CD4-positive, CD25-positive, alpha-beta regulatory T cell (primary cell): ENCODE measurements around the gene AMELX. TPM values are rescaled to one million over a fixed set of nuclear protein-coding genes. Genes with fewer than 3 reads are reported as not detected.

Experiments used
- ATAC-seq, 2 donors: fragments of 150-1000 bp; cut with Tn5 transposase; one replicate each; pipeline ENCODE4 v1.10.0; 2021; ENCODE audit warnings: low read depth in 2 of 2, moderate number of reproducible peaks in 2 of 2, moderate library complexity in 1 of 2
- DNase-seq, 3 donors: peaks; one replicate each; pipeline versions ENCODE4 v3.0.0 to v3.0.0-alpha.2; 2012 to 2022; ENCODE audit warnings: mixed read lengths in 1 of 3
- H3K27ac ChIP-seq: one replicate; pipeline ENCODE4 v1.7.0; 2013; ENCODE audit warnings: mild to moderate bottlenecking, low read length; ENCODE audit not compliant: insufficient read depth, poor library complexity, severe bottlenecking
- H3K27me3 ChIP-seq: one replicate; pipeline ENCODE4 v1.7.0; 2013; ENCODE audit warnings: low read length; ENCODE audit not compliant: control insufficient read depth, insufficient read depth
- H3K36me3 ChIP-seq: one replicate; pipeline ENCODE4 v1.7.0; 2013; ENCODE audit warnings: mild to moderate bottlenecking, low read length, moderate library complexity; ENCODE audit not compliant: control insufficient read depth, insufficient read depth
- H3K4me1 ChIP-seq: 2 replicates; pipeline ENCODE4 v1.7.0; 2013; ENCODE audit warnings: mild to moderate bottlenecking, low read length; ENCODE audit not compliant: insufficient read depth, control insufficient read depth, poor library complexity, severe bottlenecking
- H3K4me3 ChIP-seq: one replicate; pipeline ENCODE4 v1.7.0; 2013; ENCODE audit warnings: low read depth, mild to moderate bottlenecking, low read length, moderate library complexity
- H3K9me3 ChIP-seq, 2 experiments: 1 replicate in 1 of 2; 2 replicates in 1 of 2; pipeline ENCODE4 v1.7.0; 2013; ENCODE audit warnings: low read length in 2 of 2, mild to moderate bottlenecking in 1 of 2, moderate library complexity in 1 of 2; ENCODE audit not compliant: control insufficient read depth in 2 of 2
- H3K27ac Mint-ChIP-seq, 3 donors: one replicate each; pipeline ENCODE4 v1.8.0; 2020 to 2022; ENCODE audit warnings: mild to moderate bottlenecking in 3 of 3, mixed read lengths in 3 of 3, moderate library complexity in 2 of 3
- H3K27me3 Mint-ChIP-seq: one replicate; pipeline ENCODE4 v1.8.0; 2022; ENCODE audit warnings: mild to moderate bottlenecking, mixed read lengths
- H3K36me3 Mint-ChIP-seq: one replicate; pipeline ENCODE4 v1.8.0; 2020; ENCODE audit warnings: mixed read lengths
- H3K4me1 Mint-ChIP-seq, 4 donors: one replicate each; pipeline ENCODE4 v1.8.0; 2020 to 2022; ENCODE audit warnings: mixed read lengths in 4 of 4, mild to moderate bottlenecking in 1 of 4
- H3K4me3 Mint-ChIP-seq, 4 donors: one replicate each; pipeline ENCODE4 v1.8.0; 2020 to 2022; ENCODE audit warnings: mild to moderate bottlenecking in 4 of 4, mixed read lengths in 4 of 4, moderate library complexity in 3 of 4
- H3K9me3 Mint-ChIP-seq, 7 donors: one replicate each; pipeline ENCODE4 v1.8.0; 2020 to 2022; ENCODE audit warnings: mixed read lengths in 7 of 7, mild to moderate bottlenecking in 3 of 7, moderate library complexity in 2 of 7
- polyA plus RNA-seq, 4 donors: library from polyadenylated mRNA; unstranded; fragments of 300-500 nt; fragmentation: Illumina TruSeq; gene quantifications; one replicate each; pipeline ENCODE4 v1.2.3, GENCODE V29; 2021
- total RNA-seq: library from RNA; stranded (reverse); gene quantifications from one replicate; pipeline ENCODE4 v1.2.3, GENCODE V29; 2022

AMELX gene
- not detected for total RNA-seq
- polyA plus RNA-seq: not detected

GRCh38 chrX:11293113-11293512, at the start of gene AMELX:
Gene AMELX (plus strand): TSS chrX:11293413. CDS start chrX:11294789, 1,376 bp downstream.
- no peak within 1 kb of the TSS for H3K27ac Mint-ChIP-seq
- no peak for ATAC-seq
- H3K4me3 Mint-ChIP-seq: no peak within 1 kb of the TSS
- H3K36me3 Mint-ChIP-seq: no peaks in the 10 kb centered on the region
- no peak for DNase-seq
- peaks cover 0 to 1% (median 0%) of the 10 kb centered on the region in 7 donors for H3K9me3 Mint-ChIP-seq
- no peaks in the 10 kb centered on the region for H3K27me3 ChIP-seq
- no peak within 1 kb of the TSS for H3K4me3 ChIP-seq
- no peaks in the 10 kb centered on the region for H3K36me3 ChIP-seq
- H3K27me3 Mint-ChIP-seq: peaks cover 4% of the 10 kb centered on the region
- no peaks in the 10 kb centered on the region for H3K9me3 ChIP-seq
- no peaks in the 10 kb centered on the region for H3K4me1 Mint-ChIP-seq
- no peaks in the 10 kb centered on the region for H3K4me1 ChIP-seq
- no peak within 1 kb of the TSS for H3K27ac ChIP-seq

- H3K4me3 Mint-ChIP-seq: no peak overlapping the region
- H3K36me3 ChIP-seq: no peaks in the 10 kb centered on the region
- peaks cover 0 to 2% (median 0%) of the 10 kb centered on the region in 7 donors for H3K9me3 Mint-ChIP-seq
- no peaks in the 10 kb centered on the region for H3K4me1 Mint-ChIP-seq
- no peak overlapping the region for H3K27ac ChIP-seq
- H3K4me3 ChIP-seq: no peak overlapping the region
- no peak for DNase-seq
- no peaks in the 10 kb centered on the region for H3K27me3 Mint-ChIP-seq
- no peak for ATAC-seq
- no peak overlapping the region for H3K27ac Mint-ChIP-seq
- no peaks in the 10 kb centered on the region for H3K4me1 ChIP-seq
- H3K9me3 ChIP-seq: no peaks in the 10 kb centered on the region
- no peaks in the 10 kb centered on the region for H3K36me3 Mint-ChIP-seq
- H3K27me3 ChIP-seq: no peaks in the 10 kb centered on the region
These were observed 48.6 kb upstream of the AMELX start for GRCh38 chrX:11244636-11245035.

- Mint-ChIP-seq H3K36me3 (no peaks in the 10 kb centered on the region), H3K4me3 (no peak overlapping the region), H3K27ac (no peak overlapping the region), H3K27me3 (no peaks in the 10 kb centered on the region), H3K9me3 (peaks cover 0 to 2% (median 0%) of the 10 kb centered on the region in 7 donors), H3K4me1 (peaks cover 0 to 2% (median 0%) of the 10 kb centered on the region in 4 donors)
- no peak overlapping the region for H3K27ac ChIP-seq
- no peak for ATAC-seq
- DNase-seq: no peak
- no peaks in the 10 kb centered on the region for H3K27me3 ChIP-seq
- H3K4me1 ChIP-seq: no peaks in the 10 kb centered on the region
- no peaks in the 10 kb centered on the region for H3K36me3 ChIP-seq
- H3K9me3 ChIP-seq: no peaks in the 10 kb centered on the region
- H3K4me3 ChIP-seq: no peak overlapping the region
These were observed 38.6 kb upstream of the AMELX start for GRCh38 chrX:11254417-11255109.

- Mint-ChIP-seq H3K4me1 (no peaks in the 10 kb centered on the region), H3K27ac (no peak overlapping the region), H3K36me3 (no peaks in the 10 kb centered on the region), H3K27me3 (no peaks in the 10 kb centered on the region), H3K9me3 (peaks cover 0 to 4% (median 0%) of the 10 kb centered on the region in 7 donors), H3K4me3 (no peak overlapping the region)
- Histone ChIP-seq H3K36me3 (no peaks in the 10 kb centered on the region), H3K27ac (no peak overlapping the region), H3K4me1 (no peaks in the 10 kb centered on the region), H3K27me3 (no peaks in the 10 kb centered on the region), H3K9me3 (no peaks in the 10 kb centered on the region), H3K4me3 (no peak overlapping the region)
- DNase-seq: no peak
- ATAC-seq: no peak
These were observed 35.9 kb upstream of the AMELX start for GRCh38 chrX:11257290-11257689.

- H3K9me3 ChIP-seq: no peaks in the 10 kb centered on the region
- Mint-ChIP-seq H3K27me3 (no peaks in the 10 kb centered on the region), H3K4me3 (no peak overlapping the region), H3K4me1 (no peaks in the 10 kb centered on the region), H3K27ac (no peak overlapping the region), H3K9me3 (peaks cover 0 to 4% (median 0%) of the 10 kb centered on the region in 7 donors), H3K36me3 (no peaks in the 10 kb centered on the region)
- DNase-seq (no peak), ATAC-seq (no peak)
- H3K4me1 ChIP-seq: no peaks in the 10 kb centered on the region
- no peak overlapping the region for H3K4me3 ChIP-seq
- no peaks in the 10 kb centered on the region for H3K27me3 ChIP-seq
- H3K36me3 ChIP-seq: no peaks in the 10 kb centered on the region
- no peak overlapping the region for H3K27ac ChIP-seq
These were observed 35.5 kb upstream of the AMELX start for GRCh38 chrX:11257711-11258110.

GRCh38 chrX:11259437-11259836, 33.8 kb upstream of the AMELX start:
- Histone ChIP-seq H3K27me3 (no peaks in the 10 kb centered on the region), H3K4me3 (no peak overlapping the region), H3K27ac (no peak overlapping the region), H3K36me3 (no peaks in the 10 kb centered on the region), H3K4me1 (no peaks in the 10 kb centered on the region), H3K9me3 (no peaks in the 10 kb centered on the region)
- Mint-ChIP-seq H3K4me3 (no peak overlapping the region), H3K4me1 (no peaks in the 10 kb centered on the region), H3K9me3 (peaks cover 0 to 4% (median 0%) of the 10 kb centered on the region in 7 donors), H3K27me3 (no peaks in the 10 kb centered on the region), H3K36me3 (no peaks in the 10 kb centered on the region), H3K27ac (no peak overlapping the region)
- no peak for ATAC-seq
- DNase-seq: no peak

GRCh38 chrX:11261260-11261659, 32.0 kb upstream of the AMELX start:
- no peaks in the 10 kb centered on the region for H3K9me3 ChIP-seq
- ATAC-seq (no peak), DNase-seq (no peak)
- no peaks in the 10 kb centered on the region for H3K36me3 ChIP-seq
- H3K36me3 Mint-ChIP-seq: no peaks in the 10 kb centered on the region
- no peaks in the 10 kb centered on the region for H3K4me1 Mint-ChIP-seq
- no peaks in the 10 kb centered on the region for H3K4me1 ChIP-seq
- peaks cover 0 to 4% (median 0%) of the 10 kb centered on the region in 7 donors for H3K9me3 Mint-ChIP-seq
- no peaks in the 10 kb centered on the region for H3K27me3 ChIP-seq
- no peak overlapping the region for H3K27ac Mint-ChIP-seq
- H3K4me3 Mint-ChIP-seq: no peak overlapping the region
- H3K27ac ChIP-seq: no peak overlapping the region
- H3K27me3 Mint-ChIP-seq: no peaks in the 10 kb centered on the region
- H3K4me3 ChIP-seq: no peak overlapping the region

GRCh38 chrX:11264925-11265324, 28.3 kb upstream of the AMELX start:
- no peaks in the 10 kb centered on the region for H3K4me1 ChIP-seq
- Mint-ChIP-seq H3K4me3 (no peak overlapping the region), H3K4me1 (no peaks in the 10 kb centered on the region), H3K27me3 (no peaks in the 10 kb centered on the region), H3K9me3 (peaks cover 0 to 4% (median 0%) of the 10 kb centered on the region in 7 donors), H3K36me3 (no peaks in the 10 kb centered on the region), H3K27ac (no peak overlapping the region)
- DNase-seq (no peak), ATAC-seq (no peak)
- no peaks in the 10 kb centered on the region for H3K27me3 ChIP-seq
- H3K9me3 ChIP-seq: no peaks in the 10 kb centered on the region
- no peaks in the 10 kb centered on the region for H3K36me3 ChIP-seq
- H3K27ac ChIP-seq: no peak overlapping the region
- no peak overlapping the region for H3K4me3 ChIP-seq
